Ishikawa (cell line): ENCODE results near the gene RFESD.

Experiments used
- MAX ChIP-seq: IDR thresholded peaks from 2 replicates; pipeline ENCODE4 v1.6.1; 2012
- RAD21 ChIP-seq: IDR thresholded peaks from 2 replicates; pipeline ENCODE4 v1.6.1; 2012; ENCODE audit warnings: low read depth
- REST ChIP-seq: IDR thresholded peaks from 2 replicates; pipeline ENCODE4 v1.6.1; 2012; ENCODE audit warnings: low read depth, mild to moderate bottlenecking
- TEAD4 ChIP-seq: IDR thresholded peaks from 2 replicates; pipeline ENCODE4 v1.6.1; 2012

- TF ChIP-seq TEAD4 = no peak
- TF ChIP-seq RAD21 = no peak
- TF ChIP-seq REST = no peak
- TF ChIP-seq MAX = no peak
Measured at GRCh38 chr5:95609711-95610110, 36.9 kb upstream of the RFESD start.
